GM18505 (cell line): ENCODE measurements around the gene GAR1.
"Not testable (repeated sequence)": the region's sequence is repeated elsewhere in the genome, so short reads cannot be mapped to it uniquely, and the experiment has no call there.

Experiments used
- ATAC-seq: cut with Tn5 transposase; IDR thresholded peaks from one replicate; pipeline ENCODE4 v1.9.1; 2021; ENCODE audit not compliant: unreplicated experiment
- POLR2A ChIP-seq: IDR thresholded peaks from 4 replicates; pipeline ENCODE4 v1.6.1; 2011; ENCODE audit warnings: borderline replicate concordance; ENCODE audit not compliant: insufficient read depth, insufficient read length; ENCODE audit errors: extremely low read depth

The GAR1 gene

DNA sequence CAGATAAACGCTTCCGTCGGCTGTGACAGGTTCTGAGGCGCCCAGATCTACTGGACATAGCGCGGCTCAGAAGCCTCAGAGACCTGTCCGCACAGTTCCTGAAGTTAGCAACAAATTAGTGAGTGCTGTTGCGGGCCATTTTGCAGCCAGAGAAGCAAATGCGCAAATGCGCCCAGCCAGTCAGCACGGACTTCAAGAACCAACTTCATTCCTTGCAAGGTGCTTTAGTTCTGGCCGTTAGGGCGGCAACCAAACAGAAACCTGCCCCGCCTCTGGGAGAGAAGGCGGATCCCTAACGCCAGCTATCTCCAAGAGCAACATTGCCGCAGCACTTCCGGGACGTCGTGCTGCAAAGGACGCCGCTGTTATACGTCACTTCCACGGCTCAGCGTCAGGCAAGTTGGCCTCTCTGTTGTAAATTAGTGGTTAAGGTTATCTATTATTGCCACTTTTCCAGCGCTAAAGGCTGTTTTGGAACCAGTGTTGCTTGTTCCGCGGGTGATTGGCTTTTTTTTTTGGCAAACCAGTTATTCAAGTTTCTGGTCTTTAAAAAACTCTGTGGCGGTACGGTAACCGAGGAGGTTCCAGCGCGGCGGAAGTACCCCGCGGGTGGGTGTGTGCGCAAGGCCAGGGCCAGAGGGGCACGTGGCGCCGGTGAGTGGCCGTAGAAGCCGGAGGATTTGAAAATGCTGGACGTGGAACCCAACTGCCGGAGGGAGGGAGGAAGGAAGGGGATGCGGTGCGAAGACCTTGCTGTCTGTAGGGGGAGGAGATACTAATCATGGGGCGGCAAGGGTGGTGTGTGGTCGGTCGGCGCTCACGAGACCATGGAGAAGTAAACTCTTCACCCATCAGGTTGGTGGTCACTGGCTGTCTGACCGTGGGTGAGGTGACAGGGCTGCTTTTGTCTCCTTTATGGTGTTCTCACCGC, at the start of gene GAR1:
TSS of gene GAR1 (plus strand) at position 612 of the 931 bp plus-strand sequence. CDS start 403 bp downstream, outside the sequence.
- peak; percentile 98 for ATAC-seq
- peak; percentile 65 for TF ChIP-seq POLR2A

- ATAC-seq = not testable (repeated sequence)
These were observed 33.5 kb upstream of the GAR1 start for GRCh38 chr4:109782092-109782491.

DNA sequence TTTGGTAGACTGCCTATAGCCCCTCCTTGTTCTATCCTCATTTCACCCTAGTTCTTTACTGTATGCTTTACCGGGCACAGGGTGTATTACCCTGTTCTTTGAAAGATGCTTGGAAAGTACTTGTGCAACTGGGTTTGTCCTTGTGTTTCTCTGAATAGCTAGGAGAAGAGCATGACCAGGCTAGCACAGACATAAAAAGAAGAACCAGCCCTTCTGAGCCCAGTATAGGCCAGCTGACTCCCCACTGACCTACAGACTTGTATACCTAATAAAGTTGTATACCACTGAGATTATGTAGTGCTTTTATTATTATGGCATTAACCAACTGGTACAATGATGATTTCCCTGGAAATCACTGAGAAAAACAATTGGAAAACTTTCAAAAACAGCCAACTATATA, 28.7 kb upstream of the GAR1 start:
- TF ChIP-seq POLR2A = no peak
- no peak for ATAC-seq

GRCh38 chr4:109787807-109788206, 27.8 kb upstream of the GAR1 start:
- TF ChIP-seq POLR2A = no peak
- ATAC-seq = no peak

- ATAC-seq = no peak
- no peak for TF ChIP-seq POLR2A
These were observed 20.5 kb upstream of the GAR1 start for GRCh38 chr4:109795059-109795458.

GRCh38 chr4:109798866-109799265, 16.7 kb upstream of the GAR1 start:
- no peak for ATAC-seq
- TF ChIP-seq POLR2A = no peak

- no peak for ATAC-seq
- TF ChIP-seq POLR2A = no peak
These were observed 14.3 kb upstream of the GAR1 start for GRCh38 chr4:109801099-109801789.

GRCh38 chr4:109801895-109802319, 13.7 kb upstream of the GAR1 start, which contains the start of gene CFI:
Gene CFI, minus strand, starts transcription at chr4:109801999. Its CDS starts 28 bp downstream, at chr4:109801971.
- no peak for ATAC-seq
- no peak for TF ChIP-seq POLR2A

GRCh38 chr4:109803924-109804571, 11.5 kb upstream of the GAR1 start:
- ATAC-seq = no peak

GRCh38 chr4:109809655-109810054, 5.9 kb upstream of the GAR1 start:
- no peak for TF ChIP-seq POLR2A
- ATAC-seq = no peak

More at GRCh38 chr4:109803924-109804571, 11.5 kb upstream of the GAR1 start:
- no peak for TF ChIP-seq POLR2A

DNA sequence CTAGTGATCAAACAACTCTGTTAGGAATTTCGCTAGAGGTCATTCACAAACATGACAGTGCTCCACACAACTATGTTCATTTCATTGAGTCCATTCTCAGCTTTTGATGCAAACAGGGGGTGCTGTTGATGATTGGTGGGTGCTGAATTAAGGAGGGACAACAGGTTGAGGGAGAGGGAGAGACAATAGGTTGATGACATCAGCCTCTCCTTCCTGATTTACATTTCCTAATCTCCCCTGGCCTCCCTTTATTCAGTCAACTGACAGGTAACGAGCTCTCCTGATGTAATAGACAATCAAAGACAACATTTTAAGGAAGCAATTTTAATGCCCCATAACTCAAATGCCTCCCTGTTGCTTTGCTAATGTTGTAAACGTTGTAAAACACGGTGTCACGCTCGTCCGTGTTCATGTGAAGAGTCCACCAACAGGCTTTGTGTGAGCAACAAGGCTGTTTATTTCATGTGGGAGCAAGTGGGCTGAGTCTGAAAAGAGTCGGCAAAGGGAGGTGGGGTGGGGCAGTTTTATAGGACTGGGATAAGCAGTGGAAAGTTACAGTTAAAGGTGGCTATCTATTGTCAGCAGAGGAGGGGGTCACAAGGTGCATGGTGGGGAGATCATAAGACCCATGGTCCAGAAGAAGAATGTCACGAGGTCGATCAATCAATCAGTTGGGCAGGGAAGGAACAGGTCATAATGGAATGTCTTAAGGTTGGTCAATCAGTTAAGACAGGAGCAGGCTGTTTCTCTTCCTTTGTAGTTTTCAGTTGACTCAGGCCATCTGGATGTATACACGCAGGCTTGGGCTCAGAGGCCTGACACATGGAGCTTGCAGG, 4.8 kb upstream of the GAR1 start:
- TF ChIP-seq POLR2A = no peak
- ATAC-seq = no peak

DNA sequence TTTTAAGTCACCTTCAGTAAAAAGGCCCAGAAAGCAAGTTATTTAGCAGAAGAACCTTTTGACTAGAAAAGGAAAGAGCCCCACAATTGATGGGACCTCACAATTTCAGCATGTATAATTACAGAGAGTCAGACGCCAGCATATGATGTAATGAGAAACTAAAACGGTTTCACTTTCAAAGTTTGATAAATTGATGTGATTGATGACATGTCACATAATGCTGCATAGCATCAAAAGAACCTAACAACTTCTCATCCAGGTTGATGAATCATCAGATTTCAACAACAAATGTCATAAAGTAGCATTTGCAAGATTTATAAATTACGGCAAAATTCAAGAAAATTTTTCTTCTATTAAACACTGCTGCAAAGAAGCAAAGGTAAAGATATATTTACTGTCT, 3.9 kb upstream of the GAR1 start:
- TF ChIP-seq POLR2A = no peak
- ATAC-seq = no peak

GRCh38 chr4:109816082-109816442, 500 bp downstream of the GAR1 start:
- TF ChIP-seq POLR2A = no peak
- ATAC-seq = no peak
